Head of caudate nucleus (tissue), 42 donors: ENCODE measurements around the gene CEP112.
A peak's percentile ranks its signal among the peaks of the same experiment; 100 is the strongest.
"Not testable (repeated sequence)": the region's sequence is repeated elsewhere in the genome, so short reads cannot be mapped to it uniquely, and the experiment has no call there.

Experiments
- DNase-seq, 42 donors: peaks; one replicate each; pipeline versions ENCODE4 v3.0.0 to v3.0.0-alpha.2; 2020 to 2021; ENCODE audit warnings: mixed read lengths in 7 of 42
- intact Hi-C: fragments of 100-400 bp; cut with DNase I; formaldehyde crosslinking; loops from one replicate; pipeline ENCODE4 v1.15.0; 2022

Gene CEP112

GRCh38 chr17:65819810-65820209, 372.1 kb downstream of the CEP112 start:
- intact Hi-C loops, result no loop called here

GRCh38 chr17:65817951-65818350, 374.0 kb downstream of the CEP112 start:
- intact Hi-C loops, result no loop called here
- no peak for DNase-seq

More at GRCh38 chr17:65819810-65820209, 372.1 kb downstream of the CEP112 start:
- DNase-seq, result no peak

- intact Hi-C loops, result no loop called here
- DNase-seq, result no peak
Measured at GRCh38 chr17:65814418-65814817, 377.5 kb downstream of the CEP112 start.

- no peak for DNase-seq
- intact Hi-C loops, result no loop called here
Measured at GRCh38 chr17:65813306-65813705, 378.6 kb downstream of the CEP112 start.

GRCh38 chr17:65811043-65811442, 380.9 kb downstream of the CEP112 start:
- intact Hi-C loops, result no loop called here
- DNase-seq, result no peak

GRCh38 chr17:65809366-65809765, 382.6 kb downstream of the CEP112 start:
- peak in 1 of 42 donors; percentile 4 for DNase-seq
- intact Hi-C loops, result no loop called here

GRCh38 chr17:65808566-65808965, 383.4 kb downstream of the CEP112 start:
- DNase-seq, intact Hi-C loops: not testable (repeated sequence)

GRCh38 chr17:65807361-65807760, 384.6 kb downstream of the CEP112 start:
- intact Hi-C loops, result no loop called here
- DNase-seq, result no peak

- DNase-seq, result no peak
- intact Hi-C loops, result no loop called here
Measured at GRCh38 chr17:65801513-65801912, 390.4 kb downstream of the CEP112 start.

GRCh38 chr17:65800655-65801054, 391.3 kb downstream of the CEP112 start:
- DNase-seq, result no peak
- intact Hi-C loops, result no loop called here

- intact Hi-C loops, result no loop called here
- no peak for DNase-seq
Measured at GRCh38 chr17:65799869-65800268, 392.1 kb downstream of the CEP112 start.

- intact Hi-C loops, result no loop called here
- no peak for DNase-seq
Measured at GRCh38 chr17:65799454-65799853, 392.5 kb downstream of the CEP112 start.

GRCh38 chr17:65797809-65798208, 394.1 kb downstream of the CEP112 start:
- intact Hi-C loops, result no loop called here
- DNase-seq, result no peak

GRCh38 chr17:65797101-65797500, 394.8 kb downstream of the CEP112 start:
- intact Hi-C loops, result no loop called here
- no peak for DNase-seq

- DNase-seq, result no peak
- intact Hi-C loops, result no loop called here
Measured at GRCh38 chr17:65794572-65794971, 397.4 kb downstream of the CEP112 start.

- DNase-seq, result no peak
- intact Hi-C loops, result no loop called here
Measured at GRCh38 chr17:65790241-65790640, 401.7 kb downstream of the CEP112 start.

GRCh38 chr17:65787503-65787902, 404.4 kb downstream of the CEP112 start:
- intact Hi-C loops, result no loop called here
- DNase-seq, result no peak

GRCh38 chr17:65786479-65786878, 405.5 kb downstream of the CEP112 start:
- intact Hi-C loops, result no loop called here
- no peak for DNase-seq

GRCh38 chr17:65785109-65785508, 406.8 kb downstream of the CEP112 start:
- no peak for DNase-seq
- intact Hi-C loops, result no loop called here

GRCh38 chr17:65783845-65784334, 408.0 kb downstream of the CEP112 start:
- DNase-seq, result no peak
- intact Hi-C loops, result no loop called here

- intact Hi-C loops, result not testable (repeated sequence)
Measured at GRCh38 chr17:65782104-65782706, 409.7 kb downstream of the CEP112 start.

GRCh38 chr17:65780111-65780510, 411.8 kb downstream of the CEP112 start:
- DNase-seq, result no peak
- intact Hi-C loops, result no loop called here

More at GRCh38 chr17:65782104-65782706, 409.7 kb downstream of the CEP112 start:
- DNase-seq, result not testable (repeated sequence)
